Fibroblast of mammary gland (primary cell): ENCODE measurements around the gene DGUOK.

ENCODE experiments used
- DNase-seq: peaks from one replicate; pipeline ENCODE4 v3.0.0-alpha.2; 2010; ENCODE audit warnings: low read depth
- H3K4me3 ChIP-seq: 2 replicates; pipeline ENCODE4 v1.5.1; 2011; ENCODE audit warnings: low read depth, mild to moderate bottlenecking, low read length, moderate library complexity; ENCODE audit not compliant: control insufficient read depth
- TF ChIP-seq, protein P1 (sequence below): conservative IDR thresholded peaks from 2 replicates; pipeline ENCODE4 v1.5.1; 2011; ENCODE audit warnings: low read depth, low read length, inconsistent platforms; ENCODE audit not compliant: control insufficient read depth, insufficient read depth

The DGUOK gene

DNA sequence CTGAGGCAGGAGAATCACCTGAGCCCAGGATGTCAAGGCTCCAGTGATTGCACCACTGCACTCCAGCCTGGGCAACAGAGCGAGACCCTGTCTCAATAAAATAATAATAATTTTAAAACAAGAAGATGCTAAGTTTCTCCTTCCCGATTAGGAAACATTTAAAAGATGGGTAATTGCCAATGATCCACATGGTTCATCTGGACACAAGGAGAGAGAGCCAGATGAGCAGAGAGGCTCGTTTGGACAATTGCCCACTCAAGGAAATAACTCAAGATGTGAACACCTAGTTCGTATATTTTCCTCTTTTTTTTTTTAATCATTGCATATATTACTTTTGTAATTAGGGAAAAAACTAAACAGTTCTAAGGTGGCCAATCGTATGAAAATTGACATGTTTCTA is 37.5 kb upstream of the DGUOK start:
- DNase-seq = peak; percentile 12
- H3K4me3 ChIP-seq = no peak overlapping the region
- TF ChIP-seq, protein P1, sequence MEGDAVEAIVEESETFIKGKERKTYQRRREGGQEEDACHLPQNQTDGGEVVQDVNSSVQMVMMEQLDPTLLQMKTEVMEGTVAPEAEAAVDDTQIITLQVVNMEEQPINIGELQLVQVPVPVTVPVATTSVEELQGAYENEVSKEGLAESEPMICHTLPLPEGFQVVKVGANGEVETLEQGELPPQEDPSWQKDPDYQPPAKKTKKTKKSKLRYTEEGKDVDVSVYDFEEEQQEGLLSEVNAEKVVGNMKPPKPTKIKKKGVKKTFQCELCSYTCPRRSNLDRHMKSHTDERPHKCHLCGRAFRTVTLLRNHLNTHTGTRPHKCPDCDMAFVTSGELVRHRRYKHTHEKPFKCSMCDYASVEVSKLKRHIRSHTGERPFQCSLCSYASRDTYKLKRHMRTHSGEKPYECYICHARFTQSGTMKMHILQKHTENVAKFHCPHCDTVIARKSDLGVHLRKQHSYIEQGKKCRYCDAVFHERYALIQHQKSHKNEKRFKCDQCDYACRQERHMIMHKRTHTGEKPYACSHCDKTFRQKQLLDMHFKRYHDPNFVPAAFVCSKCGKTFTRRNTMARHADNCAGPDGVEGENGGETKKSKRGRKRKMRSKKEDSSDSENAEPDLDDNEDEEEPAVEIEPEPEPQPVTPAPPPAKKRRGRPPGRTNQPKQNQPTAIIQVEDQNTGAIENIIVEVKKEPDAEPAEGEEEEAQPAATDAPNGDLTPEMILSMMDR = no peak

DNA sequence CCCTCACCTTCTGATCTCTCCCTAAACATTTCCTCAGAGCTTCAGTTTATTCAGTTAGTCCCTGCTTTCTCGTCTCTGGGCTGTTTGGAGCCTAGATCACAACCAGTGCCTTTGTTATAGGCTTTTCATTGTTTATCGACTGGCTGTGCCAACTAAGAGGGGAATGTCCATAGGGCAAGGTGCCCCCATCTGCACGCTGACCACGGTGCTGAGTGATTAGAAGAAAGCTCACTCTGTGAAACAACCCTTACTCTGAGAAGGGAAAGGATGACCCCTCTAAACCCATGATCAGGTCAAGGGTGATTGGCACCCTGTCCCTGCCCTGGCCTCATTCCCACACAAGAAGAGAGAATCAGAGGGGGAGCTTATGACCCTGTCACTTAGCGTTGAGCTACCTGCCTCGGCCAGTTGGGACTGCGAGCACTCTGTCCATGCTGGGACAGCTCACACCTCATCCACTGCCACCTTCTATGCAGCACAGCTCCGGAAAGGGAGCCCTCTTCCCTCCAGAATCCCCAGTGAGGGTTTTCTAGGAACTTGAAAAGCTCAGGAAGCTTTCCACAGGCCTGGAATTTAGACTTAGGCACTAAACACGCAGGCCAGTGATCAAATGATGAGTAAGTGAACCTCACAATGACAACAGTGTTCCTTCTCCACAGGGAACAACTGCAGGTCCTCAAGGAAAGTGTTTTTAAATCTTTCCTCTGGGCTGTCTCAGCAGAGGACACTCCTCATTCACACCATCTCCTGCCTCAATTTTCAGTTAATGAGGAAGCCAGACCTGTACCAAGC is 36.2 kb upstream of the DGUOK start:
- DNase-seq = peak; percentile 8
- TF ChIP-seq, protein P1 = no peak

DNA sequence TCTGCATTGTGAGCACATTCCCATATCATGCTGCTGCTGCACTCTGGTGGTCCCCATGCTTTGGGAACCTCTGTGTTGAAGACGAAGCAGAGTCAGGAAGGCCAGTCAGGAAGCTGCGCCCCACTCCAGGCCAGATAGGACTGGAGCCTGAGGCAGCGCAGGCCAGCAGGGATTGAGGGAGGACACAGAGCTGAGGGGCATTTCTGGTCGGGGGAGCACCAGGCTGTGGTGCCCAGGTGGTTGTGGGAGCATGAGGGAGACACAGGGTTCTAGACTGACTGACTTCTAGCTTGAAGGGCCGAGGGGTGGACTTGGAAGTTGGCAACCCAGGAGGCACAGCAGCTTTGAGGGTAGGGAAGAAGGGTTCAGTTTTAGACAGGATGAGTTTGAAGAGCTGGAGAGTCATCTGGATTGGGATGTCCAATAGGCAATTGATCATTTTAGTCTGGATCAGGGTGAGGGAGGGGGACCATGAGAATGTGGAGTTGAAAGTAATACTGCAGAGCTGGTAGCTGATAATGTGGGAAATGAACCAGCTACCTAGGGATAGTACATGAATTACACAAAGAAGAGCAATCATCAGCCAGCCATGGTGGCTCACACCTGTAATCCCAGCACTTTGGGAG is 35.3 kb upstream of the DGUOK start:
- DNase-seq = no peak
- TF ChIP-seq, protein P1 = no peak
- H3K4me3 ChIP-seq = no peak overlapping the region

More for the DNA sequence above, 36.2 kb upstream of the DGUOK start:
- no peak overlapping the region for H3K4me3 ChIP-seq

DNA sequence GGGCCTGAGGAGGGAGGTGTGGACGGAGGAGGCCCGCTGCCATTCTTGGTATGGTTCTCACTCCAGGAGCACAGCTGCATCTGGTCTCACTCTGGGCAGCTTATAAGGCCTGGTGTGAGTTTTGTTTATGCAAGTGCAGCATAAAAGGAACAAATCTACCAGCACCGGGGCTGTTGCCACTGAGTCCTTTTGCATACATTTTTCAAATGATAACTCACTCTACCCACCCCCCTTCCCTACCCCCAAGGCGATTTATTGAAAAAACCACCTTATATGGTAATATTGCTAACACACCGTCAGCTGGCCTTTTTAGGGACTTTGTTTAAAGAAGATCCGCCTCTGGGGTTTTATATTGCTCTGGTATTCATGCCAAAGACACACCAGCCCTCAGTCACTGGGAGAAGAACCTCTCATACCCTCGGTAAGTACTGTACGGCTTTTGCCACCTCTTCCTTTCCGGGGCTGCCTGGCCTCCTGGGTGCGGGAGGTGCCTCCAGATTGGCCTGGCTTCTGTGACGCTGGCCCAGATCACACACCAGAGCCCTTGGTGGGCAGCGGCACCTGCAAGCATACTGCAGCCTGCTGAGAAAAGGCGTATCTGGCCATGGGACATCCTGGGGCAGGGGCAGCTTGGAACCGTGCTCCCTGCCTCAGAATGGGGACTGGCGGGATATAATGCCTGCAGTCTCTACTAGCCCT is 33.9 kb upstream of the DGUOK start, which contains the start of gene ACTG2:
Gene ACTG2, plus strand, starts transcription at position 378 of the 699 bp plus-strand sequence. CDS start 8,304 bp downstream, outside the sequence.
- TF ChIP-seq, protein P1 = no peak
- H3K4me3 ChIP-seq = no peak within 1 kb of the TSS
- DNase-seq = no peak

DNA sequence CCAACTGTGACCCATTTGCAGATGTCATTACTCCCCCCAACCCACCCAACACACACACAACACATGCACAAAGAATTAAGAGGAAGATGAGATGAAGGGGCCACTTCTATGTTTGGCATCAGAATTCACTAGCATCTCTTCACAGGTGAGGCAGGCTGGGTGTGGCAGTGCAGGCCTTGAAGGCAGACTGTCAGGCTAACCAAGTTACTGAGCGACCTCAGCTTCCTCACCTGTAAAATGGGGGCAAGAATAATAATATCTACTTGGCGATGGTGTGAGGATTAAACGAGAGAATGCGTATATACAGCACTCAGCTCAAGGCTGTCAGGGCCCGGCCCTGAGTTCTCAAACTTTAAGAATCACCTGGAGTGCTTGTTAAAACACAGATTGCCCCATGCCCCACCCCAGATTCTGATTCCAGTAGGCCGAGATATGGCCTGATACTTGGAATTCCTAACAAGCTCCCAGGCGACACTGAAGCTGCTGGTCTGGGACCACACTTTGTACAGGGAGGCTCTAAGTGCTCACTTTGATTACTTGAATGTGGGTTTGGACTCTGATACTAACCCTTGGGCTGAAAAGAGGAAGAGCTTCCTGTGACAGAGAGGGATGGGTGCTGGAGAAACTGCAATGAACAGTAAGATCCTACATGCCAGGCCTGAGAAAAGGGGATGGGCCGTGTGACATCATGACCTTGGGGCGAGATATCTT is 32.8 kb upstream of the DGUOK start:
- TF ChIP-seq, protein P1 = no peak
- H3K4me3 ChIP-seq = no peak overlapping the region
- no peak for DNase-seq

DNA sequence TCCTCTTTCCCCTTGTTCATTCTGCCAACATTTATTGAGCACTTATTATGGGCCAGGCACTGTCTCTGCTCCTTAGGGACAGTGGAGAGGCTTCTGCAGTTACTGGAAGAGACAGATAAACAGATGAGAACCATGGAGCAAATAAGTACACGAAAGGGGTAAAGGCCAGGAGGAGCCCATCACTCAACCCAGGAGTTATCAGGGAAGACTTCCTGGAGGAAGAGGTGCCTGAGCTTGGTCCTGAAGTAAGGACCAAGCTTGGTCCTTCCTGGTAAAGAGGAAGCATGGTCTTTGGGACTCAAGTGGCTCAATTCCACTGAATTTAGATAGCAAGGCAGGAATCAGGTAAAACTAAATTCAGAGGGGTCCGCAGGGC is 32.2 kb upstream of the DGUOK start:
- TF ChIP-seq, protein P1 = no peak
- no peak for DNase-seq
- no peak overlapping the region for H3K4me3 ChIP-seq
